NCI-H460 (cell line): ENCODE results near the gene SUMO2. TPM values are rescaled to one million over a fixed set of nuclear protein-coding genes. Genes with fewer than 3 reads are reported as not detected.
"Not testable (repeated sequence)": the region's sequence is repeated elsewhere in the genome, so short reads cannot be mapped to it uniquely, and the experiment has no call there.

ENCODE experiments used
- DNase-seq: peaks from one replicate; pipeline ENCODE4 v3.0.0-alpha.2; 2016; ENCODE audit warnings: low read depth; ENCODE audit errors: extremely low read depth
- polyA plus RNA-seq: library from polyadenylated mRNA; depleted of rRNA; stranded (reverse); fragments of >200 nt; gene quantifications from 2 replicates; pipeline ENCODE4 v1.2.3, GENCODE V29; 2014; cell fraction: nucleus; rRNA removed
- total RNA-seq: library from RNA; depleted of rRNA; stranded (reverse); fragments of >200 nt; shearing (Covaris generic); gene quantifications from 2 replicates; pipeline ENCODE4 v1.2.3, GENCODE V29; 2014; rRNA removed

Gene SUMO2
- total RNA-seq: 136 and 142 TPM in 2 replicates
- polyA plus RNA-seq: 49.3 and 105 TPM in 2 replicates

DNA sequence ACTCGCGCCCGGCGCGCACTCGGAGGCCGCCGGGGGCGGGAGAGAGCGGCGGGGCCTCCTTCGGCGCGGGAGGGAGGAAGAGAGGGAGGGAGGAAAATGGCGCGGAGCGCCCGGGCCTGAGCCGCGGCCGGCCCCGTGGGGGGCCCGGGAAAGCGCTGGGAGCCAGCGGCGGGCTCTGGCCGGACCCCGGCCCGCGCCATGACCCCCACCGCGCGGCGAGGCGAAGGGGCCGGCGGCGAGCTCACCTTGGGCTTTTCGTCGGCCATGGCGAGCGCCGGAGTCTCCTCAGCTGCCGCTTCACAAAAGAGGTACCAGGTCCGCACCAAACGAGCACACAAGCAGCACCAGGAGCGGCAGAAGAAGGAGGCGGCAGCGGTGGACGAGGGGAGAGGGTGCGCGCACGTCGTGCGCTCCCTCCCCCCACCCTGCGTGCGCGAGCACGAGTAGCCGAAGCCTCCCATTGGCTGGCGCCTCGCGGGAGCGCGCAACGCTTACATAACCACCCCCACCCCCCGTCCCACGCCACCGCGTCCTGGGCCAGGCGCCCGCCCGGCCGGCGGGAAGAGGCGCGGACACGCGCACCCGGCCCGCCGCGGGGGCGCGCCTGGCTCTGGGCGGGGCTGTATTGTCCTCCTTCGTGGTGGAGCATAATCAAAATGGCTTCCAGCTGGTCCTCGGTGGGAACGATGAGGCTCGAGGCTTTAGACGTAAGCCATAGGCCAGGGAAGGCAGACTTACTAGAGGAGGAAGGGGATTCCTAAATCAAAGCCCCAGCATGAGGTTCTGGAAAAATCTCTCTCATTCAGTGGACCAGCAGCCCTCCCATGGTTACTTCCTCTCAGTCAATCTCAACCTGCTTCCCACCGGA lies at the start of gene SUMO2:
Gene SUMO2 (minus strand): TSS at position 391 of the 868 bp plus-strand sequence. CDS start 125 bp downstream, at position 266.
- DNase-seq: peak; percentile 92

DNA sequence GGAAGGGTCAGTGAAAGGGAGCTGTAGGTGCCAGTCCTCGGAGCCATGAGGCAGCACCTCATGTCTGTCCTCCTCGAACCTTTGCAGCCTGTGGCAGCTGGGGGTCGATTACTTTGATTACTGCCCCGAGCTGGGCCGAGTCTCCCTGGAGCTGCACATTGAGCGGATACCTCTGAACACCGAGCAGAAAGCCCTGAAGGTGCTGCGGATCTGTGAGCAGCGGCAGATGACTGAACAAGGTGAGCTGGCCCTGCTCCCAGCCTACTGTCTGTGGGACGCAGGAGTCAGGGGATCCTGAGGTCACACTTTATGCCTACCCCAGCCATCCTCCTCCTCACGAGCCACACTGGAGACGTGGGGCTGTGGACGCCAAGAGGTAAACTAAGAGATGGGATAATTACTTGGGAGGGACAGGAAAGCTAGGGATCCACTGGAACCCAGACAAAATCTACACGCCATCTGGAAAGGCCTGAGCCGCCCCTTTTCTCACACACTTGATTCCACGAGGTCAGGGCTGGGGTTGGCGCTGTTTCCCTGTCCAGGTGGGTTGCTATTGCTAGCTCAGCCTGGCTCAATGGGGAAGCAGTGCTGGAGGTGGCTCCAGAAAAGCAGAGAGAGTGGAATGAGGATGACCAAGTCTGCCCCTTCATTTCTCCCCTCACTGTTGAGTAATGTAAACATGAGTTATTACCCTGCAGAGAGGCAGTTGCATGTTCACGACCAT lies 49.1 kb upstream of the SUMO2 start:
- no peak for DNase-seq

DNA sequence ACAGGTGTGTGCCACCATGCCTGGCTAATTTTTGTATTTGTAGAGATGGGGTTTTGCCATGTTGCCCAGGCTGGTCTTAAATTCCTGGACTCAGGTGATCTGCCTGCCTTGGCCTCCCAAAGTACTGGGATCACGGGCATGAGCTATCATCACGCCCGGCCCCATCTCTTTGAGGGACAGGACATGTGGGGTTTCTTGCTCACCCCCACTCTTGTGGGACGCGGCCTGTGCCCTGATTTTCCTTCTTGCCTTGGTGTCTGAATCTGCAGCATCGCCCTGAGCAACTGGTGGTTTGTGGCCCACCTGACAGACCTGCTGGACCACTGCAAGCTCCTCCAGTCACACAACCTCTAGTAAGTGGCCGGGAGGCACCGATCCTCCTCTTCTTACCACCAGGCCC lies 48.3 kb upstream of the SUMO2 start:
- DNase-seq: no peak

DNA sequence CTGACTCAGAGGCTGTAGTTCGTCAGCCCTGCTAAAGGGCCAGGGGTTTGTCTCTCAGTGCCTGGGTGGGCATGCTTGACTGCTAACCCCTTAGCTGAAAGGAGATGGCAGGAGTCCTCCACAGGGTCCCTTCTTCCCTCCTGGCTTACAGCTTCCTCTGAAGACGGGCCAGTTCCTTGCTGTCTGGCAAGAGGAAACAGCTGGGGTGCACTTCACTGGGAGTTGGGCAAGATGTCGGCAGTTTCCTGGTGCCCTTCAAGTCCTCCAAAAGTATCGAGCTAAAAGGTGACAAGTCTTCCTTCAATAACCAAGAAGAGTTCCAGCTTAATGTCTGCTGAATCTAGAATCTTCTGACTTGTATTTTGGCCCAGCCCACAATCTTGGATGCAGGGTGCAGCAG lies 46.1 kb upstream of the SUMO2 start:
- no peak for DNase-seq

DNA sequence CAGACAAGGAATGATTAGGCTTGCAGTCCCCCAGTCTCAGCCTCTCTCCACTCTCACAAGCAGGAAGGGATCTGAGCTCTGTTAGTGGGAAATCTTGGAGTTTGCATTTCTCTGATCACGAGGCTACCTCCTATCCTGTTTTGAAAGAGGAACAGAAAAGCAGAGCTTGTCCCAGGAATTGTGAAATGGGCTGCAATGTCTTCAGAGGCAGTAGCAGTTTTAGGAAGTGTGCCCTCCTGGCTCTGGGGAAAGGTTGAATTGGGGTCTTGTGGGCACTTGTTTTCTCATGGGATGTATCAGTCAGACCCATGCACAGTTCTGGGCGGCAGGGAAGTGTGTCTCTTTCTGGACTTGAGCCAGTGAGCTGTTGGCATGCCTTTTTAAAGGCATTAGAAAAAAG lies 45.5 kb upstream of the SUMO2 start:
- no peak for DNase-seq

DNA sequence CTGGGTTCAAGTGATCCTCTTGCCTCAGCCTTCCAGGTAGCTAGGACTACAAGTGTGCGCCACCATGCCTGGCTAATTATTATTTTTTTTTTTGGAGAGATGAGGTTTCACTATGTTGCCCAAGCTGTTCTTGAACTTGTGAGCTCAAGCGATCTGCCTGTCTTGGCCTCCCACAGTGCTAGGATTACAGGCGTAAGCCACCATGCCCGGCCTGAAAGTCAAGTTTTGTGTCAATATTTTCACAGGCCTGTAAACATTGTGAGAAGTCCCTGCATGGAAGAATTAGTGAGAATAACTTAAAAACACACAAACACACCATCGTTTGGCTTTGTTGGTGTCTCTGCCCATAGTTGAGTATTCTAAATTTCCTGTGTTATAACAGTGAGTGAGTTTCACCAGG lies 45.0 kb upstream of the SUMO2 start:
- DNase-seq: no peak

DNA sequence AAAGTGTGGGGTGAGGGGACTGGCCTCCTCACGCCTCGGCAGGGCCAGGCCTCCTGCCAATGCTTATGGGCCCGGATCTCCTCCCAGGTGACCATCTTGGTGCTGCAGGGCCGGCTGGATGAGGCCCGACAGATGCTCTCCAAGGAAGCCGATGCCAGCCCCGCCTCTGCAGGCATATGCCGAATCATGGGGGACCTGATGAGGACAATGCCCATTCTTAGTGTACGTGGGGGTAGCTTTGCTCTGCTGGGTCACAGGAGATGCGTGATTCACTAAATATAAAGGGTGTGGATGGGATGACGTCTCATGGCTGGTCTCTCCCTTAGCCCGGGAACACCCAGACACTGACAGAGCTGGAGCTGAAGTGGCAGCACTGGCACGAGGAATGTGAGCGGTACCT lies 42.3 kb upstream of the SUMO2 start:
- no peak for DNase-seq

DNA sequence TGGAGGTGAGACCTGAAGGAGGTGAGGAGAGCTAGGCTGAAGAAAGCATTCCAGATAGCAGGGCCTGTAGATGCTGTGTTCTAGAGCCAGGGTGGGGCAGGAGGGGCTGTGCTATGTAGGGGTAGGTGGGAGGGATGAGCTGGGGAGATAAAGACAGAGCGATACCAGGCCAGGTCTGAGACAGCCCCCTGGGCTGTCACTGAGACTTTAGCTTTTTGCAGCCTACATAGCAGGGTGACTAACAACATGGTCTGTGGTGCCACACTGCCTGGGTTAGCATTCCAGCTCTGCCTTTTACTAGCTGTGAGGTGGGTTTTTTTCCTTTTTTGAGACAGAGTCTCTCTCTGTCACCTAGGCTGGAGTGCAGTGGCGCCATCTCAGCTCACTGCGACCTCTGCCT lies 37.1 kb upstream of the SUMO2 start:
- DNase-seq: no peak

DNA sequence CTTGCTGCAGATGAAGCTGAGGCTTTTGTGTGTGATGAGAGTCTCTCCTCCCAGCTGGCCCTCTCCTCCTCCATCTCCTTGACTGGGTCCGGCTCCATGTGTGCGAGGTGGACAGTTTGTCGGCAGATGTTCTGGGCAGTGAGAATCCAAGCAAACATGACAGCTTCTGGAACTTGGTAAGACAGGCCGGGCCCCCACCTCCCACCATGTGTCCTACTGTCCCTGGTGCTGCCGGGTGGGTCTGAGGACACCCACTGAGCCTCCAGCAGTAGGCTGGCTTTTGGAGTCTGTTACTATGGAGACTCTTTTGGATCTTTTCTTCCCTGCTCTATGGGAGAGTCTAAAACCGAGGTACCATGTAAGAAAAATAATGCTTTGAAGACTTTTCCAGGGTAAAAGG lies 35.4 kb upstream of the SUMO2 start:
- no peak for DNase-seq

DNA sequence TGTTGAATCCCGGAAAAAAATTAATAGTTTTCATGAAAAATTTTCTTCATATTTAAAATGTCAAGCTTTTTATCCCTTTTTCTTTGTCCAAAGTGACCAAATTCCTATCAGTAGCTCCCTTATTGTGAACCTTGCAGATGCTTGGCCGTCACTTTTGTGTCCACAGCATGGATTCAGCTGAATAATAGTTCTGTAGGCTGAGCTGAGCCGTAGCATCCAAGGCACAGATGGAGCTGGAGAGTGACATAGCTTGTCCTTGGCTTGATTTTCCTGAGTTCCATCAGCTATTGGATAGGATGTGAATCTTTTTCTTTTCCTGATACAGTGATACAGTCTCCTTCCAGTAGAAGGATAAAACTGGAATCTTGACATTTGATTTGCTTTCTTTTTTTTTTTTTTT lies 26.3 kb upstream of the SUMO2 start:
- no peak for DNase-seq

DNA sequence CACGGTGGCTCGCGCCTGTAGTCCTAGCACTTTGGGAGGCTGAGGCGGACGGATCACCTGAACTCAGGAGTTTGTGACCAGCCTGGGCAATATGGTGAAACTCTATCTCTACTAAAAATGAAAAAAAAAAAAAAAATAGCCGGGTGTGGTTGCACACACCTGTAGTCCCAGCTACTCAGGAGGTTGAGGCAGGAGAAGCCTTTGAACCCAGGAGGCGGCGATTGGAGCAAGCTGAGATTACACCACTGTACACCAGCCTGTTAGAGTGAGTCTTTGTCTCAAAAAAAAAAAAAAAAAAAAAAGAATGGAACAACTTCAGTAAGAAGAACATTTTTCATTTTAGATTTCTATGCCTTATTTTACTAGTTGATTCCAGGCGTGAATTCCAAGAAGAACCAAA lies 25.4 kb upstream of the SUMO2 start:
- no peak for DNase-seq

DNA sequence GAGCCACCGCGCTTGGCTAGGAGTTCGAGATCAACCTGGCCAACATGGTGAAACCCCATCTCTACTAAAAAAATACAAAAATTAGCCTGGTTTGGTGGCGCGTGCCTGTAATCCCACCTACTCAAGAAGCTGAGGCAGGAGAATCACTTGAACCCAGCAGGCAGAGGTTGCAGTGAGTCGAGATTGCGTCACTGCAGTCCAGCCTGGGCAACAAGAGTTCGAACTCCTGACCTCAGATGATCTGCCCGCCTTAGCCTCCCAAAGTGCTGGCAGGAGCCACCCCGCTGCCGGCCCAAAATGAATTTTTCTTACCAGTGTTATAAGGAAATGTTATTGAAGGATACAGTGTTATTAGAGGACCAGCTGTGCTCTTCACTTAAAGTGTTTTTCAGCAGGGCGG lies 25.0 kb upstream of the SUMO2 start:
- no peak for DNase-seq

DNA sequence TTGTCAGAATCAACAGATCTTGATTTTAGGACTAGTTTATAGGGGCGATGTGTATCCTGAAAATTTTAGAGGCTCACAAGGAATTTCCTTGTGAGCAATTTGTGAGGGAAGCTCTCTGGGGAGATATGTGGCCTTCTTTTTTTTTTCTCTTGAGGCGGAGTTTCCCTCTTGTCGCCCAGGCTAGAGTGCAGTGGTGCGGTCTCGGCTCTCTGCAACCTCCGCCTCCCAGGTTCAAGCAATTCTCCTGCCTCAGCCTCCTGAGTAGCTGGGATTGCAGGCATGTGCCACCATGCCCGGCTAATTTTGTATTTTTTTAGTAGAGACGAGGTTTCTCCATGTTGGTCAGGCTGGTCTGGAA lies 24.3 kb upstream of the SUMO2 start:
- not testable (repeated sequence) for DNase-seq

DNA sequence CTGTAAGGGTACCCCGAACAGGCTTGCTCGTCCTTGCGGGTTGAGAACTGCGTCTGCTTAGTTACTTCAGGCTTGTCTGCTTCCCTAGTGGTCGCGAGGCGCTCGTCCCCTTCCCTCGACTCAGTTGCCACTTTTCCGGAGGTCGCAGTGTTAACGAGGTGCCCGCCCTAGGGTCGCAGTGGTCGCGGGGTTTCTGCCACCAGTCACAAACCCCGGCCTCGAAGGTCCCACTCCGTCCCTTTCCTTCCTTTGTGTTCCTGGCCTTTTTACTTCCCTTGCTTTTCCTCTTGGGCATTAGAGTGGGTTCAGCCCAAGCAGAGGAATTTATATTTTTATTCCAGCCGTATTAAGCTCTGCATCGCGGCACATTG lies 23.0 kb upstream of the SUMO2 start:
- DNase-seq: no peak

DNA sequence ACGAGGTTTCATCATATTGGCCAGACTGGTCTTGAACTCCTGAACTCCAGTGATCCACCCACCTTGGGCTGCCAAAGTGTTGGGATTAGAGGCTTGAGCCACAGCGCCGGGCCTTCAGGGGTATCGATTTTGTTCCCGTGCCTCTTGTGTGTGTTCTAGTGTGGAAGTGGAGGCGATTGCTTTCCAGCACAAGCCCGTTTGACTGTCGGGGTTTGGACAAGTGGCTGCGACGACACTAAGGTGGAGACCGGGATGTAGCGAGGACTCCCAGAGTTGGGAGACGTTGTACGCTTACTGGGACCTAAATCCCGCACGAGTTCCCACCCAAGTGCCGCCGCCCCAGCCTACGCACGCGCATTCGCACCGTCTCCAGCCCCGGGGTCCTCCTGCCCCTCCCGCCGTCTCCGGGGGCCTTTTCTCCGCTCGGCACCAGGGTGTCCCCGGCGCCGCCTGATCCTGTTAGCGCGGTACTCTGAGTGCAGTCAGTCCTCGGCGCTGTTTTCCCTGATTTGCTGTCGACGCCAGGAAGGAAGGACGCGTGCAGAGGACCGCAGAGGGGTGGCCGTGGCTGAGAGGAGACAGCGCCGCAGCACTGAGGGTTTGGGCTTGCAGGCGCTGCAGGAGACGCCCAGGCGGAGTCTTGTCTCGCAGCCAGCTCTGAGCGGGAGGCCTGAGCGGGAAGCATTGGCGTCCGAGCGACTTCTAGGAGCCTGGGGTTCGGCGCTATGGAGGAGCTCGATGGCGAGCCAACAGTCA lies 22.5 kb upstream of the SUMO2 start, which contains the start of gene NUP85:
Gene NUP85 (plus strand): TSS at position 643 of the 756 bp plus-strand sequence. CDS start 83 bp downstream, at position 726.
- DNase-seq: peak; percentile 93

DNA sequence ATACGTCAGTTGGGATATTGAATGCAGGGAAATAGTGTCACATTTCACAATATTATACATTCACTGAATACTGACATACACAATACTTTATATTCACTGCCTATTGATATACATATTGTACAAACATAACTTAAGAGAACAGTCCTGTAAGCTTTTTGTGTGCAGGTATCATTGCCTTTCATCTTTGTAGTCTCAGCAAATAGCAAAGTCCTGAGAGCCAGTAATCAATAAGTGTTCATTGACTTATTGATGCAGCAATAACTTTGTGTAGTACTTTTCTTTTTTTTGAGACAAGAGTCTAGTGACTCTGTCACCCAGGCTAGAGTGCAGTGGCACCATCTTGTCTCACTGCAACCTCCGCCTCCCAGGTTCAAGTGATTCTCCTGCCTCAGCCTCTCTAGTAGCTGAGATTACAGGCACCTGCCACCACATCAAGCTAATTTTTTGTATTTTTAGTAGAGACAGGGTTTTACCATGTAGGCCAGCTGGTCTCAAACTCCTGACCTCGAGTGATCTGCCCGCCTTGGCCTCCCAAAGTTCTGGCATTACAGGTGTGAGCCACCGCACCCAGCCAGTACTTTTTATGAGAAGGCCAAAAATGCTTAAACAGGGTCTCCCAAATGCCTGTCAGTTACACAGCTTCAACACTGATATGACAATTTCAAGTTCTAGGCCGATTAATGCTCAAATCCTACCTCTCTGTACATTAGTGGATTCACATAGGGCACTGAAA lies 17.3 kb upstream of the SUMO2 start:
- no peak for DNase-seq

DNA sequence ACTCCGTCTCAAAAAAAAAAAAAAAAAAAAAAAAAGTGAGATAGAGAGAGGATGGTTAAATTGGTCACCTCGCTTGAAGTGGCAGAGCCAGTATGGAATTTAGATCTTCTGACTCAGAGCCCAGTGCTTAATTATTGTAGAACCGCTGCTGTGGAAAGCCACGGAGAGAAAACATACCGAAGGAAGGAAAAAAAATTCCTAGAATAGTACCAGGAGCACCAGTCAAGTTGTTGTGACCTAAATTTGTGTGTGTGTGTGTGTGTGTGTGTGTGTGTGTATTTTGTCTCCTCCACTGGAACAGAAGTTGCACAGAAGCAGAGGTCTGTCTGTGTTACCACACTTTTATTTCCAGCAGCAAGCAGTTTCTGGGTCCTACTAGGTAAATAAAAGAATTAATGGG lies 12.1 kb upstream of the SUMO2 start:
- no peak for DNase-seq

DNA sequence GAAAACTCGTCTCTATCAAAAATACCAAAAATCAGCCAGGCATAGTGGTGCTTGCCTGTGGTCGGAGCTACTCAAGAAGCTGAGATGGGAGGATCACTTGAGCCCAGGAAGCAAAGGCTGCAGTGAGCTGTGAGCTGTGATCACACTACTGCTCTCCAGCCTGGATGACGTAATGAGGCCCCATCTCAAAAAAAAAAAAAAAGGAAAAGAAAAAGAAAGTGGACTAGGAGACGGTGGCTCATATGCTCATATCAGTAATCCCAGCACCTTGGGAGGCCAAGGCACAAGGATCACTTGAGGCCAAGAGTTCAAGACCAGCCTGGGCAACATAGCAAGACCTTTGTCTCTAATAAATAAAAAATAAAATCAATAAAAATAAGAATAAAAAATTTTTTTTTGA lies 8.8 kb upstream of the SUMO2 start:
- DNase-seq: no peak

DNA sequence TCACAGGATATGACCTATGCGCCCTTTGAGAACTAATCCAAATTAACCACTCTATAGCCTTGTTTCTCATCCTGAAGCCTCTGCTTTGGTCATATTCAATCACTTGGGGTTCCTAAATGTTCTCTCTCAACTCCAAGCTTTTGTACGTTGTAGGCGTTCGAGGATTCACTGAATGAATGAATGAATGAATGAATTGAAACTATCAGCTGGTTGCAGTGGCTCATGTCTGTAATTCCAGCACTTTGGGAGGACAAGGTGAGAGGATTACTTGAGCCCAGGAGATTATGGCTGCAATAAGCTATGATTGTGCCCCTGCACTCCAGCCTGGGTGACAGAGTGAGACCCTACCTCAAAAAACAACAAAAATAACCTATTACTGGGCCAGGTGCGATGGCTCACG lies 5.9 kb upstream of the SUMO2 start:
- no peak for DNase-seq
